K562 (cell line): ENCODE data around the gene TMEM218. TPM values are rescaled to one million over a fixed set of nuclear protein-coding genes. Genes with fewer than 3 reads are reported as not detected.

ENCODE experiments used
- ADNP ChIP-seq: fragments of 200-800 bp; sonication (Bioruptor generic); IDR thresholded peaks from 2 replicates; pipeline ENCODE4 v1.6.1; 2016; ENCODE audit warnings: missing genetic modification characterization, missing compliant biosample characterization
- ATF7 ChIP-seq: fragments of 450-650 bp; IDR thresholded peaks from 2 replicates; pipeline ENCODE4 v1.7.1; 2014; ENCODE audit warnings: mild to moderate bottlenecking, moderate library complexity
- CBFB ChIP-seq: sonication (generic); formaldehyde crosslinking; IDR thresholded peaks from 2 replicates; pipeline ENCODE4 v1.4.0; 2020; ENCODE audit warnings: mild to moderate bottlenecking, missing genetic modification reagents
- CCAR2 ChIP-seq: fragments of 200-400 bp; formaldehyde crosslinking; IDR thresholded peaks from 2 replicates; pipeline ENCODE4 v1.6.1; 2017; ENCODE audit warnings: mild to moderate bottlenecking, low read depth, low read length
- FOXP1 ChIP-seq: sonication (generic); formaldehyde crosslinking; IDR thresholded peaks from 2 replicates; pipeline ENCODE4 v1.8.0; 2022; ENCODE audit warnings: mild to moderate bottlenecking, missing genetic modification reagents
- KLF16 ChIP-seq: IDR thresholded peaks from 2 replicates; pipeline ENCODE4 v1.6.1; 2016; ENCODE audit warnings: antibody characterized with exemption
- LEF1 ChIP-seq: fragments of 450-650 bp; IDR thresholded peaks from 2 replicates; pipeline ENCODE4 v1.6.1; 2016; ENCODE audit warnings: mild to moderate bottlenecking
- MEF2D ChIP-seq: conservative IDR thresholded peaks from 2 replicates; pipeline ENCODE4 v1.6.1; 2016; ENCODE audit warnings: low read depth, missing genetic modification characterization, missing compliant biosample characterization
- PRPF4 ChIP-seq: fragments of 200-400 bp; formaldehyde crosslinking; IDR thresholded peaks from one replicate; pipeline ENCODE4 v1.6.1; 2017; ENCODE audit warnings: low read length, low read depth, mild to moderate bottlenecking; ENCODE audit not compliant: insufficient read depth, poor library complexity, severe bottlenecking
- SAFB ChIP-seq: fragments of 200-400 bp; formaldehyde crosslinking; IDR thresholded peaks from 2 replicates; pipeline ENCODE4 v1.6.1; 2017; ENCODE audit warnings: low read depth, low read length, borderline replicate concordance
- SMARCE1 ChIP-seq: fragments of 450-650 bp; IDR thresholded peaks from 2 replicates; pipeline ENCODE4 v1.7.1; 2016; ENCODE audit warnings: mild to moderate bottlenecking
- TAF7 ChIP-seq: fragments of 450-650 bp; IDR thresholded peaks from 2 replicates; pipeline ENCODE4 v1.6.1; 2016; ENCODE audit warnings: missing genetic modification characterization, missing compliant biosample characterization
- TBP ChIP-seq: optimal IDR thresholded peaks from 2 replicates; pipeline ENCODE3; 2011; ENCODE audit warnings: low read depth, low read length, improper control_type of control experiment
- TEAD1 ChIP-seq, 2 experiments: fragments of 450-650 bp in 1 of 2; sonication (generic) in 1 of 2; formaldehyde crosslinking; IDR thresholded peaks; 2 replicates each; pipeline versions ENCODE4 v1.4.0 to v1.8.0; 2020 to 2022; ENCODE audit warnings: mild to moderate bottlenecking in 2 of 2, missing genetic modification reagents in 1 of 2
- THRAP3 ChIP-seq: fragments of 450-650 bp; IDR thresholded peaks from 2 replicates; pipeline ENCODE4 v1.6.1; 2016; ENCODE audit warnings: mild to moderate bottlenecking, inconsistent platforms, borderline replicate concordance
- ZBTB40 ChIP-seq, 2 experiments: fragments of 450-650 bp in 1 of 2; sonication (generic) in 1 of 2; formaldehyde crosslinking in 1 of 2; IDR thresholded peaks; 2 replicates each; pipeline versions ENCODE4 v1.7.1 to v1.9.0; 2016 to 2022; ENCODE audit warnings: inconsistent platforms in 1 of 2, mild to moderate bottlenecking in 1 of 2, missing genetic modification reagents in 1 of 2
- ZNF184 ChIP-seq: sonication (generic); formaldehyde crosslinking; IDR thresholded peaks from 2 replicates; pipeline ENCODE4 v1.5.0; 2020; ENCODE audit warnings: missing genetic modification reagents
- ZNF263 ChIP-seq: sonication (generic); formaldehyde crosslinking; IDR thresholded peaks from 2 replicates; pipeline ENCODE4 v1.8.0; 2022; ENCODE audit warnings: mild to moderate bottlenecking, missing genetic modification reagents, borderline replicate concordance
- ZNF384 ChIP-seq: IDR thresholded peaks from 2 replicates; pipeline ENCODE4 v1.6.1; 2012; ENCODE audit warnings: low read depth, low read length, improper control_type of control experiment
- ZNF583 ChIP-seq: fragments of 250-450 bp; sonication (Bioruptor Pico); IDR thresholded peaks from 2 replicates; pipeline ENCODE4 v1.4.0; 2020
- polyA plus RNA-seq, 8 experiments: library from polyadenylated mRNA; depleted of rRNA in 4 of 8; stranded (reverse) in 5 of 8; unstranded in 3 of 8; fragments of >200 nt; fragmentation: Nextera tagmentation in 2 of 8; fragmentation: Illumina TruSeq in 1 of 8; extraction: Ambion mirVana in 2 of 8; extraction: Trizol in 1 of 8; gene quantifications; 2 replicates each; pipeline versions ENCODE4 v1.2.1 to v1.2.3, GENCODE V29; 2011 to 2014; ENCODE audit warnings: inconsistent platforms in 1 of 8, missing spikeins in 1 of 8
- total RNA-seq, 7 experiments: library from RNA; depleted of rRNA in 6 of 7; stranded (reverse); fragments of >200 nt in 6 of 7; fragmentation: Illumina TruSeq in 2 of 7; extraction: Trizol in 2 of 7; gene quantifications; 2 replicates each; pipeline versions ENCODE4 v1.2.1 to v1.2.3, GENCODE V29; 2011 to 2021; ENCODE audit warnings: low replicate concordance in 1 of 7

TMEM218 gene
- total and polyA plus RNA-seq, 9 of the 15 experiments (the other 6 are each of a cell fraction or from before 2014, with no cell fraction given): 13.4 to 32.2 (median 25.4) TPM

GRCh38 chr11:125074511-125075241, 36.8 kb downstream of the TMEM218 start (continued):
- no peak for TF ChIP-seq ZNF184
- no peak for TF ChIP-seq ZNF263
- no peak for TF ChIP-seq CCAR2
- no peak for TF ChIP-seq ZBTB40 (IDR thresholded peaks at IDR 0.05)
- TF ChIP-seq ZBTB40 (CRISPR knock-in tag; IDR thresholded peaks at IDR 0.05): no peak
- TF ChIP-seq ADNP (tag): no peak
- 0 out of 2 replicates have a peak, but pooled peaks have one; percentile 61 for TF ChIP-seq ZNF583
- peak; percentile 67 for TF ChIP-seq ATF7
- TF ChIP-seq TAF7 (tag): no peak
- peak; percentile 85 for TF ChIP-seq ZNF384
- peak; percentile 89 for TF ChIP-seq SMARCE1
- TF ChIP-seq LEF1: peak; percentile 71
- peak; percentile 21 for TF ChIP-seq TBP
- TF ChIP-seq THRAP3: no peak
- no peak for TF ChIP-seq PRPF4
- no peak for TF ChIP-seq CBFB (CRISPR knock-in tag)
- TF ChIP-seq MEF2D: peak; percentile 30; the same call in 1 of the 2 replicates
- TF ChIP-seq TEAD1 (CRISPR knock-in tag; IDR thresholded peaks at IDR 0.05): 0 out of 4 replicates have a peak, but pooled peaks of 1 of the 2 experiments have one; percentile 15
- peak; percentile 81; the same call in 1 of the 2 replicates for TF ChIP-seq KLF16
- no peak for TF ChIP-seq FOXP1
- no peak for TF ChIP-seq SAFB
